Naive thymus-derived CD4-positive, alpha-beta T cell (primary cell): ENCODE data around the gene CREB5. TPM values are rescaled to one million over a fixed set of nuclear protein-coding genes. Genes with fewer than 3 reads are reported as not detected.

Experiments used
- ATAC-seq: fragments of 150-1000 bp; cut with Tn5 transposase; 2 replicates; pipeline ENCODE4 v1.10.0; 2021; ENCODE audit warnings: mild to moderate bottlenecking, moderate library complexity
- CTCF ChIA-PET: fragments of 350-600 bp; sonication (Branson Sonifier 250); formaldehyde crosslinking; loops from one replicate; lab custom pipeline; 2021; ENCODE audit warnings: antibody characterized with exemption; lab: Charles Lee
- POLR2A ChIA-PET: fragments of 350-600 bp; sonication (Branson Sonifier 250); formaldehyde crosslinking; loops from one replicate; lab custom pipeline; 2021; ENCODE audit warnings: antibody characterized with exemption, inconsistent platforms; lab: Charles Lee
- DNase-seq, 9 donors: peaks; one replicate each; pipeline versions ENCODE4 v3.0.0 to v3.0.0-alpha.2; 2020 to 2022; ENCODE audit warnings: mixed read lengths in 1 of 9
- H3K27ac ChIP-seq: one replicate; pipeline ENCODE4 v1.7.0; 2013; ENCODE audit warnings: mild to moderate bottlenecking, low read depth, low read length, moderate library complexity
- H3K27me3 ChIP-seq, 2 donors: one replicate each; pipeline ENCODE4 v1.7.0; 2013; ENCODE audit warnings: low read length in 2 of 2, mild to moderate bottlenecking in 2 of 2, moderate library complexity in 2 of 2; ENCODE audit not compliant: control insufficient read depth in 2 of 2, insufficient read depth in 2 of 2
- H3K36me3 ChIP-seq, 3 experiments: 1 replicate in 2 of 3; 2 replicates in 1 of 3; pipeline ENCODE4 v1.7.0; 2013; ENCODE audit warnings: low read length in 3 of 3, mild to moderate bottlenecking in 3 of 3, moderate library complexity in 1 of 3; ENCODE audit not compliant: insufficient read depth in 3 of 3, control insufficient read depth in 2 of 3
- H3K4me1 ChIP-seq, 2 donors: one replicate each; pipeline ENCODE4 v1.7.0; 2013; ENCODE audit warnings: low read length in 2 of 2, mild to moderate bottlenecking in 2 of 2, moderate library complexity in 1 of 2; ENCODE audit not compliant: control insufficient read depth in 2 of 2, insufficient read depth in 2 of 2
- H3K4me3 ChIP-seq: 2 replicates; pipeline ENCODE4 v1.7.0; 2013; ENCODE audit warnings: mild to moderate bottlenecking, low read length
- H3K9me3 ChIP-seq, 3 experiments: 1 replicate in 2 of 3; 2 replicates in 1 of 3; pipeline ENCODE4 v1.7.0; 2013; ENCODE audit warnings: low read length in 3 of 3; ENCODE audit not compliant: control insufficient read depth in 2 of 3
- H3K27ac Mint-ChIP-seq, 9 donors: one replicate each; pipeline ENCODE4 v1.8.0; 2020 to 2022; ENCODE audit warnings: mixed read lengths in 9 of 9, mild to moderate bottlenecking in 8 of 9, moderate library complexity in 5 of 9, inconsistent platforms in 2 of 9
- H3K27me3 Mint-ChIP-seq, 5 donors: one replicate each; pipeline ENCODE4 v1.8.0; 2021 to 2022; ENCODE audit warnings: mixed read lengths in 5 of 5, mild to moderate bottlenecking in 1 of 5
- H3K36me3 Mint-ChIP-seq, 5 donors: one replicate each; pipeline ENCODE4 v1.8.0; 2020 to 2022; ENCODE audit warnings: mixed read lengths in 5 of 5, mild to moderate bottlenecking in 3 of 5, inconsistent platforms in 1 of 5
- H3K4me1 Mint-ChIP-seq, 7 donors: one replicate each; pipeline ENCODE4 v1.8.0; 2020 to 2022; ENCODE audit warnings: mixed read lengths in 7 of 7, mild to moderate bottlenecking in 3 of 7, inconsistent platforms in 1 of 7
- H3K4me3 Mint-ChIP-seq, 10 donors: one replicate each; pipeline ENCODE4 v1.8.0; 2020 to 2022; ENCODE audit warnings: mild to moderate bottlenecking in 10 of 10, mixed read lengths in 10 of 10, moderate library complexity in 6 of 10, inconsistent platforms in 2 of 10
- H3K9me3 Mint-ChIP-seq, 11 donors: one replicate each; pipeline ENCODE4 v1.8.0; 2020 to 2022; ENCODE audit warnings: mixed read lengths in 11 of 11, mild to moderate bottlenecking in 4 of 11, inconsistent platforms in 1 of 11, moderate library complexity in 1 of 11
- intact Hi-C, 2 donors: fragments of 100-400 bp; cut with micrococcal nuclease; formaldehyde crosslinking; loops; one replicate each; pipeline ENCODE4 v1.15.1; 2023
- polyA plus RNA-seq, 2 donors: library from polyadenylated mRNA; unstranded; fragments of 300-500 nt; fragmentation: Illumina TruSeq; gene quantifications; one replicate each; pipeline ENCODE4 v1.2.3, GENCODE V29; 2021
- total RNA-seq, 6 experiments: library from RNA in 5 of 6; stranded (reverse) in 5 of 6; gene quantifications; 1 replicate in 5 of 6; 2 replicates in 1 of 6; pipeline ENCODE4 v1.2.3 and lab custom pipeline; 2021 to 2026

CREB5 gene
- total and polyA plus RNA-seq, 7 experiments from 2014 or later, result 0.22 to 18.4 (median 3.6) TPM; not detected in 4

DNA sequence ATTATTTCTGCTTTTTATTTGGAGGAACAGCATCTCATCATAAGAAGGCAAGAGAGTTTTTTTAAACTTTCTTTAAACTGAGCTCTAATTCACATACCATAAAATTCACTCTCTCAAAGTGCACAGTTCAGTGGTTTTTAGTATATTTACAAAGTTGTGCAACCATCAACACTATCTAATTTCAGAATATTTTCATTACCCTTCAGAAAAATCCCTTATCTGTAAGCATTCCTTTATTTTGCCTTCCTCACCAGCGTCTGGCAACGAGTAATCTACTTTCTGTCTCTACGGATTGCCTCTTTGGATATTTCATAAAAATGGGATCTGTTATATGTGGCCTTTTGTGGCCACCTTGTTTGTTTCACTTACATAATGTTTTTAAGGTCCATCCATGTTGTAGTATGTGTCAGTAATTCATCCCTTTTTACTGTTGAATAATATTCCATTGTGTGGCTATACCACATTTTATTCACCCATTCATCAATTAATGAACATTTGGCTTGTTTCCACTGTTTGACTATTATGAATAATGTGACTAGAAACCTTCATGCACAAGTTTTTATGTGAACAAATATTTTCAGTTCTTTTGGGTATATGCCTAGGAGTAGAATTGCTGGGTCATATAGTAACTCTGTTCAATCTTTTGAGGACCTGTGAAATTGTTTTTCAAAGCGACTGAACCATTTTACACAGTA lies 364.3 kb downstream of the CREB5 start:
- POLR2A ChIA-PET, result no interaction called here
- Histone ChIP-seq H3K27me3 (no peaks in the 10 kb centered on the region), H3K27ac (no peak overlapping the region), H3K36me3 (no peaks in the 10 kb centered on the region), H3K4me1 (no peaks in the 10 kb centered on the region), H3K4me3 (no peak overlapping the region), H3K9me3 (no peaks in the 10 kb centered on the region)
- CTCF ChIA-PET, result no interaction called here
- intact Hi-C loops, result no loop called here
- Mint-ChIP-seq H3K9me3 (peaks cover 0 to 5% (median 0%) of the 10 kb centered on the region in 11 donors), H3K36me3 (no peaks in the 10 kb centered on the region), H3K4me1 (peaks cover 0 to 2% (median 0%) of the 10 kb centered on the region in 7 donors), H3K4me3 (no peak overlapping the region), H3K27ac (no peak overlapping the region), H3K27me3 (peaks cover 0 to 18% (median 6%) of the 10 kb centered on the region in 5 donors)
- ATAC-seq (no peak), DNase-seq (no peak)

DNA sequence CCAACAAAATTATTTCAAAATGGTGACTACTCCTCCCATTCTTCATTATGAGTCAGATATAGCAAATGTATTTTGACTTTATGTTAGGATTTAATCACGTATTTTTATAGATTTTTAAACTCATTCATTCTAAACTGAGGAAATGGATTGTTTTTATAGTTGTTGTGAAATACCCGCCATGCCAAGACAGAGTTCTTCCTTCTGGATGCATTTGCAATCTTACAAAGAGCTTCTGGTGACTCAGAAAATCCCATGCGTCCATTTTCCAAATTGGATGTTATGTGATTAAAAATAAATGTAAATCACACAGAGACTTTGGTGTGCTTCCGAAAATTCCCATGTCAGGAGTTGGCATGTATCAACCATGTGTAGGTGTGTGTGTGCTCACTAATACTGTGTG lies 366.5 kb downstream of the CREB5 start:
- H3K4me3 ChIP-seq, result no peak overlapping the region
- H3K27ac ChIP-seq, result no peak overlapping the region
- ATAC-seq (no peak), DNase-seq (no peak)
- H3K27ac Mint-ChIP-seq, result no peak overlapping the region
- H3K4me1 ChIP-seq, result no peaks in the 10 kb centered on the region
- no peaks in the 10 kb centered on the region for H3K36me3 Mint-ChIP-seq
- peaks cover 0 to 18% (median 4%) of the 10 kb centered on the region in 5 donors for H3K27me3 Mint-ChIP-seq
- no peaks in the 10 kb centered on the region for H3K9me3 ChIP-seq
- H3K36me3 ChIP-seq, result no peaks in the 10 kb centered on the region
- no peak overlapping the region for H3K4me3 Mint-ChIP-seq
- POLR2A ChIA-PET, result no interaction called here
- H3K27me3 ChIP-seq, result no peaks in the 10 kb centered on the region
- H3K4me1 Mint-ChIP-seq, result peaks cover 0 to 6% (median 0%) of the 10 kb centered on the region in 7 donors
- intact Hi-C loops, result no loop called here
- CTCF ChIA-PET, result no interaction called here
- H3K9me3 Mint-ChIP-seq, result no peaks in the 10 kb centered on the region

DNA sequence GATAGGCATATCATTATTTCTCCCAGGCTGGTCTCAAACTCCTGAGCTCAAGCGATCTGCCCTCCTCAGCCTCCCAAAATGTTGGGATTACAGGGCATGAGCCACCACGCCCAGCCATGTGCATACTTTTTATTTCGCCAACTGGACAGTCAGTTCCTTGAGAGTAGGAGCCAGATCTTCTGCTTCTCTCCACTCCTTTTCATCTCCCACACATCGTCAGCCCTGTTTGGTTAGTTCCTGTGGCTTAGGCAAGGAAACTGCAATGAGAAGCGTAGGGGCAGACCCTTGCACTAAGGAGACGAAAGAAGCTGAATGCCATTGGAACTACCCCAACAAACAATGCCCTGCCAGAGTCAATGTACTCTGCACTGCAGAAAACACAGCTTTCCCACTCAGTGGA lies 367.6 kb downstream of the CREB5 start:
- intact Hi-C loops, result no loop called here
- no peaks in the 10 kb centered on the region for H3K27me3 ChIP-seq
- H3K4me1 Mint-ChIP-seq, result peaks cover 0 to 8% (median 0%) of the 10 kb centered on the region in 7 donors
- H3K36me3 ChIP-seq, result no peaks in the 10 kb centered on the region
- DNase-seq (no peak), ATAC-seq (no peak)
- H3K9me3 ChIP-seq, result no peaks in the 10 kb centered on the region
- no peaks in the 10 kb centered on the region for H3K4me1 ChIP-seq
- no peak overlapping the region for H3K27ac ChIP-seq
- ChIA-PET POLR2A (no interaction called here), CTCF (no interaction called here)
- no peak overlapping the region for H3K4me3 ChIP-seq
- no peaks in the 10 kb centered on the region for H3K9me3 Mint-ChIP-seq
- H3K36me3 Mint-ChIP-seq, result no peaks in the 10 kb centered on the region
- peaks cover 0 to 18% (median 4%) of the 10 kb centered on the region in 5 donors for H3K27me3 Mint-ChIP-seq
- no peak overlapping the region for H3K4me3 Mint-ChIP-seq
- no peak overlapping the region for H3K27ac Mint-ChIP-seq

DNA sequence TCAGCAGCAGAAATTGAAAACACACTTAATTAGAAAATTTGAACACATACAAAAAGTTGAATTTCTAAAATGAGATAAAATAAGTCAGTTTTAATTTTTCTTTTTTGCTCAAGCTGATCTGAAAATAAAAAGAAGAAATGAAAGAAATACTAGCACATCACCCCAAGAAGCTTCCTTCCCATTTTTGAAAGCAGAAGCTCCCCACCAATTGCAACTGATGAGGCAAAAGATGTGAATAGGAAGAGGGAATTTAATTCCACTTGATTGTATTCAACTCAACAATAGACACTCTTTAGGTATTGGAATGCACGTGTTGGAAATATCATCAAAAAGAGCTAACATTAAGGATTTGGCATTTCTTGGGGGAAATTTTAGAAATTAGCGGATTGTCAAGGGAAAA lies 370.0 kb downstream of the CREB5 start:
- ChIA-PET CTCF (no interaction called here), POLR2A (no interaction called here)
- Histone ChIP-seq H3K27me3 (no peaks in the 10 kb centered on the region), H3K9me3 (no peaks in the 10 kb centered on the region), H3K36me3 (no peaks in the 10 kb centered on the region), H3K4me1 (no peaks in the 10 kb centered on the region), H3K27ac (no peak overlapping the region), H3K4me3 (no peak overlapping the region)
- no peaks in the 10 kb centered on the region for H3K9me3 Mint-ChIP-seq
- no peaks in the 10 kb centered on the region for H3K36me3 Mint-ChIP-seq
- ATAC-seq (no peak), DNase-seq (no peak)
- peaks cover 0 to 8% (median 0%) of the 10 kb centered on the region in 7 donors for H3K4me1 Mint-ChIP-seq
- intact Hi-C loops, result no loop called here
- peaks cover 0 to 18% (median 4%) of the 10 kb centered on the region in 5 donors for H3K27me3 Mint-ChIP-seq
- H3K27ac Mint-ChIP-seq, result no peak overlapping the region
- H3K4me3 Mint-ChIP-seq, result no peak overlapping the region

DNA sequence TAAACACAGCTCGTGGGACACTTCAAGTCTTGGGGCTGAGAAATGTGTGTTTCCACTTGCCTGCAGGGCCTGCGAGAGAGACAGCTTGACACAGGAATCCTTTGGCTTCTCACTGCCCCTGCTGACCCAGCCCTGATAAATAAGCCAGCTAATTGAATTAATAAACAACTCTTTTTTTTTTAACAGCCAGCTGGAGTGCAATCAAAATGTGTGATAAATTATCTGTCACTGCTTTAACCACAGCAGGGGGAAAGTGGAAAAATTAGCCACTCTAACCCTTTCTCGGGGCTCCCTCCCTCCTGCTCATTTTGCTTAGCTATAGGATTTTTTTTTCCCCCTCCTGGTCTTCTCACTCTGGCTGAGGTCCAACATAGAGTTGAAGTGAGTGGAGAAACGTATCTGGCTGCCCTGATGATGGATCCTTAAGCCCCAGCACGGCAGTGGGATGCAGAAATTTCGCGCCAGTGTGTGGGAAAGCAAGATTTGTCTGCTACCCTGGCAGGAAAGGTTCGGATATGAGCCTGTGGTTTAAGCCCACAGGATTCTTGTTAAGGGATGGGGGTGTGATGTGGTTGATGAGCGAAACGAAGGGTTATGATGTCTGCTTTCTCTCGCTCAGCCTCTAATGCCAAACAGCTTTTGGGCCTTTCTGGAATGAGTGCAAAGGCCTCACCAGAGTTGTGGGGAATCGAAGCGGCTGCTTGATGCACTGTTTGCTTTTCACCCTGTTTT lies 372.0 kb downstream of the CREB5 start:
- no peak overlapping the region for H3K4me3 ChIP-seq
- ATAC-seq (no peak), DNase-seq (no peak)
- CTCF ChIA-PET, result no interaction called here
- H3K9me3 ChIP-seq, result no peaks in the 10 kb centered on the region
- peaks cover 0 to 12% (median 4%) of the 10 kb centered on the region in 5 donors for H3K27me3 Mint-ChIP-seq
- peaks cover 0 to 8% (median 0%) of the 10 kb centered on the region in 7 donors for H3K4me1 Mint-ChIP-seq
- no peaks in the 10 kb centered on the region for H3K36me3 ChIP-seq
- intact Hi-C loops, result no loop called here
- no peaks in the 10 kb centered on the region for H3K27me3 ChIP-seq
- H3K4me3 Mint-ChIP-seq, result no peak overlapping the region
- no peak overlapping the region for H3K27ac Mint-ChIP-seq
- H3K4me1 ChIP-seq, result no peaks in the 10 kb centered on the region
- no peaks in the 10 kb centered on the region for H3K36me3 Mint-ChIP-seq
- H3K9me3 Mint-ChIP-seq, result no peaks in the 10 kb centered on the region
- no peak overlapping the region for H3K27ac ChIP-seq
- POLR2A ChIA-PET, result no interaction called here

DNA sequence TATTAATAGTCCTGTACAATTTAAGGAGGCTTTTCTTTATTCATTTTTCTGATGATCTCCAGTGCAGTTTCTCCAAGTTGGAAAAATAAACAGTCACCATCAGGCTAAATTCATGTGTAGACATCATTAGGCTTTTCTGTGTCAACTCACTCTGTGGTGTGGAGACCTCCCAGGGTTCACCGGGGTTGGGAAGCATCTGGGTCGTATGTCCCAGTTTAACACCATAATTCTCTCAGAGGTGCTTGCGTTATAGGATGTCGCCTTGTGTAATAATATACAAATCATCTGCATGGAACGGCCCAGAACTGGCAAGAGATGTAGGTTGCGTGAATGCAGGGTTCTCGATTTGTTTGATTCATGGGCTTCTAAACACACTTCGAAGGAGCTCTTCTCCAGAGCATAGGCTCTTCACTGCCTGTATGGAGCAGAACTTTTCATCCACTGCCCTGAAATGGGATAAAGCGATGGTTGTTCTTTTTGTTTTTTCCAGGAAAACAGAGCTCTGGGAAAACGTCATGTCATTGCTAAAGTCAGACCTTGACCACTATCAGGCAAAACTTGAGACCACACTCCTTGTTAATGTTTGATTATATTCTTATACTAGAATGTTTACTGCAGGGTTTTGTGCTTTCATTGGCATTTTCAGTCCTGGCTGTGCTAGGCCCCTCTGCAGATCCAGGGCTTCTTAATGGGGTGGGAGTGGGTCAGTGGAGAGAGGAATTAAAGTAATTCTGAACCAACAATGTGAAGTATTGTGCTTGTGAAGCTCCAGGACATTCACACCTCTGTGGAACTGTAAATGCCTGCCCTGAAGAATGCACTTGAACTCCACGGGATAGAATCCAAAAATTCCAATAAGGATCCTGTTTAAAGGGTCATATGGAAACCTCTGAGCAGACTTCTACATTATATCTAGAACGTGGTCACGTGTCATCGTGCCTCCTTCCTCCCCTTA lies 373.0 kb downstream of the CREB5 start:
- H3K9me3 ChIP-seq, result no peaks in the 10 kb centered on the region
- Mint-ChIP-seq H3K27me3 (peaks cover 0 to 4% (median 4%) of the 10 kb centered on the region in 5 donors), H3K36me3 (no peaks in the 10 kb centered on the region), H3K4me3 (no peak overlapping the region), H3K9me3 (no peaks in the 10 kb centered on the region), H3K4me1 (peaks cover 0 to 8% (median 0%) of the 10 kb centered on the region in 7 donors), H3K27ac (no peak overlapping the region)
- ChIA-PET CTCF (no interaction called here), POLR2A (no interaction called here)
- ATAC-seq (no peak), DNase-seq (no peak)
- no peaks in the 10 kb centered on the region for H3K36me3 ChIP-seq
- no peak overlapping the region for H3K4me3 ChIP-seq
- intact Hi-C loops, result no loop called here
- H3K4me1 ChIP-seq, result no peaks in the 10 kb centered on the region
- no peaks in the 10 kb centered on the region for H3K27me3 ChIP-seq
- no peak overlapping the region for H3K27ac ChIP-seq
